Transverse colon (tissue), 1 donor: ENCODE measurements around the gene NDST4.

ENCODE experiments used
- EP300 ChIP-seq: sonication (generic); formaldehyde crosslinking; IDR thresholded peaks from one replicate; pipeline ENCODE4 v1.6.1; 2017; ENCODE audit warnings: antibody characterized with exemption, low read depth
- POLR2A ChIP-seq: fragments of 450-650 bp; IDR thresholded peaks from one replicate; pipeline ENCODE4 v1.6.1; 2016; ENCODE audit warnings: antibody characterized with exemption, mild to moderate bottlenecking, moderate library complexity

GRCh38 chr4:114900934-114901333, 212.5 kb downstream of the NDST4 start:
- TF ChIP-seq EP300 (no peak), POLR2A (no peak)
